ENCODE measurements around the gene MAST1. TPM values are rescaled to one million over a fixed set of nuclear protein-coding genes. Genes with fewer than 3 reads are reported as not detected.

MAST1 gene
- total RNA-seq, 1 experiment from 2014 or later: 0.91 TPM

DNA sequence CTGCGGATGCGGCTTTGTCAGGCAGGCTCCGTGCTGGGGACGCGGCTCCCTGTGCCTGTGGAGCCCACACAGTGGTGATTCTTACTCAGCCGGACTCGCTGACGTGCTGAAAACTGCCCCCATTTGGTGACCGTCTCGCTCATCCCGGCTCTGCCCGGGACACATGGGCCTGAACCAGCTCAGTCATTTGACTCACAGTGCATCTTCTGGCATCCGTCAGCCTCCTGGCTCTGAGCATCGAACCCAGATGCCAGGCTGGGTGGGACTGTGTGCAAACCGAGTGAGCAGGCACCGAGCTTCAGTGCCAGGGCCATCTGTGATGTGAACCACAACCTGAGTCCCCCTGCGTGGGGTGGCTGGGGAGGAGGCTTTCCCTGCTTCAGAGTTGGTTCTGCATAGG, 58.1 kb downstream of the MAST1 start:
- H3K9me3 Mint-ChIP-seq (ENCODE audit: unreplicated experiment): no peaks in the 10 kb centered on the region
- BruUV-seq (replicated peaks): no TSS peak

DNA sequence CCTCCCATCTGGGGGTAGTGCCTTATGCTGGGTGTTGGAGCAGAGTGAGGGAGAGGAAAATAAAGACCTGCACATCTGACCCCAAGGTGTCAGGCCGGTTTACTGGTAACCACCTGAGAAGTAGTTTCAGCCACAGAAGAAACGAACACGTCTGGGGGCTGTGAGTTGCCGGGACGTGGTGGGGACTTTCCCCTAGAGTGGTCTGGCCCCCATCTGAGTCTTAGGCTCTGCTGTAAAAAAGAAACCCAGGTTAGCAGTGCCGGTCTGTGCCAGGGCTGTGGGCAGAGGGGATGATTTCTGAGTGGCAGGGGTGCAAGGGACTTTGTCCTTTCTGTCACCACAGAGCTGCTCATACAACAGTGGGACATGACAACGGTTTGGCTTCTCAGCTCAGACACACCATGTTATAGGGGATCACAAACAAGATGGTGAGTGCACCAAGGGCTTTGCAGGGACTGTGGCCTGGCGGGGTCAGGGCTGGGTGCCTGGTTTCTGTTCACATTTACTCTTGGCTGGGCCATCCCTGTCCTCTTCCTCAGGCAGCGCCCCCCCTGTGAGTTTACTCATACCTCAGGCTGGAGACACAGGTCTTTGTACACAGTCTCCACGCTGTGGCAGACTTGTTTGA, 61.7 kb downstream of the MAST1 start:
- H3K4me3 Mint-ChIP-seq (ENCODE audit: unreplicated experiment): no peak overlapping the region
- H3K36me3 Mint-ChIP-seq (ENCODE audit: insufficient read depth, unreplicated experiment): no peaks in the 10 kb centered on the region
- no peaks in the 10 kb centered on the region for H3K9me3 Mint-ChIP-seq (ENCODE audit: unreplicated experiment)
- POLR2A ChIA-PET: no interaction called here
- H3K27ac Mint-ChIP-seq (ENCODE audit: unreplicated experiment): no peak overlapping the region
- H3K4me3 ChIP-seq (ENCODE audit: low read depth, low read length): no peak overlapping the region
- DNase-seq: no peak
- TF ChIP-seq, protein P1, sequence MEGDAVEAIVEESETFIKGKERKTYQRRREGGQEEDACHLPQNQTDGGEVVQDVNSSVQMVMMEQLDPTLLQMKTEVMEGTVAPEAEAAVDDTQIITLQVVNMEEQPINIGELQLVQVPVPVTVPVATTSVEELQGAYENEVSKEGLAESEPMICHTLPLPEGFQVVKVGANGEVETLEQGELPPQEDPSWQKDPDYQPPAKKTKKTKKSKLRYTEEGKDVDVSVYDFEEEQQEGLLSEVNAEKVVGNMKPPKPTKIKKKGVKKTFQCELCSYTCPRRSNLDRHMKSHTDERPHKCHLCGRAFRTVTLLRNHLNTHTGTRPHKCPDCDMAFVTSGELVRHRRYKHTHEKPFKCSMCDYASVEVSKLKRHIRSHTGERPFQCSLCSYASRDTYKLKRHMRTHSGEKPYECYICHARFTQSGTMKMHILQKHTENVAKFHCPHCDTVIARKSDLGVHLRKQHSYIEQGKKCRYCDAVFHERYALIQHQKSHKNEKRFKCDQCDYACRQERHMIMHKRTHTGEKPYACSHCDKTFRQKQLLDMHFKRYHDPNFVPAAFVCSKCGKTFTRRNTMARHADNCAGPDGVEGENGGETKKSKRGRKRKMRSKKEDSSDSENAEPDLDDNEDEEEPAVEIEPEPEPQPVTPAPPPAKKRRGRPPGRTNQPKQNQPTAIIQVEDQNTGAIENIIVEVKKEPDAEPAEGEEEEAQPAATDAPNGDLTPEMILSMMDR (IDR thresholded peaks at IDR 0.05; ENCODE audit: insufficient read depth in 1 of 2, low read depth in 1 of 2, low read length in 1 of 2, severe bottlenecking in 1 of 2, unreplicated experiment in 1 of 2): no peak
- no TSS peak for BruUV-seq (replicated peaks)
- no peaks in the 10 kb centered on the region for H3K27me3 ChIP-seq (replicated peaks; ENCODE audit: control insufficient read depth, insufficient read depth, low read length)
- H3K4me1 ChIP-seq: no peaks in the 10 kb centered on the region
- no peaks in the 10 kb centered on the region for H3K4me1 Mint-ChIP-seq (ENCODE audit: low read depth, unreplicated experiment)
- CTCF ChIA-PET: interaction anchor here (1.4 kb wide), 1 partner anchor 9 kb away, joined by 4 read pairs; the partner anchor contains the start of gene GCDH
- no peaks in the 10 kb centered on the region; the same call in none of the 2 replicates for H3K36me3 ChIP-seq (ENCODE audit: control insufficient read depth, insufficient read depth, low read length)
- no peaks in the 10 kb centered on the region for H3K9me3 ChIP-seq
- H3K27me3 Mint-ChIP-seq (ENCODE audit: insufficient read depth, unreplicated experiment): no peaks in the 10 kb centered on the region
- intact Hi-C loops (cut with micrococcal nuclease; ENCODE audit: unreplicated experiment): no loop called here

More for the DNA sequence above, 58.1 kb downstream of the MAST1 start:
- Histone ChIP-seq H3K4me3 (ENCODE audit: low read depth, low read length) (no peak overlapping the region), H3K4me1 (no peaks in the 10 kb centered on the region), H3K36me3 (ENCODE audit: control insufficient read depth, insufficient read depth, low read length) (no peaks in the 10 kb centered on the region; the same call in none of the 2 replicates), H3K27me3 (replicated peaks; ENCODE audit: control insufficient read depth, insufficient read depth, low read length) (no peaks in the 10 kb centered on the region), H3K9me3 (no peaks in the 10 kb centered on the region)
- TF ChIP-seq, protein P1 (IDR thresholded peaks at IDR 0.05; ENCODE audit: insufficient read depth in 1 of 2, low read depth in 1 of 2, low read length in 1 of 2, severe bottlenecking in 1 of 2, unreplicated experiment in 1 of 2): no peak
- CTCF ChIA-PET: no interaction called here
- POLR2A ChIA-PET: interaction anchor here (0.6 kb wide), 1 partner anchor 61 kb away, joined by 6 read pairs; no protein-coding TSS in a partner anchor
- H3K4me1 Mint-ChIP-seq (ENCODE audit: low read depth, unreplicated experiment): no peaks in the 10 kb centered on the region
- H3K4me3 Mint-ChIP-seq (ENCODE audit: unreplicated experiment): no peak overlapping the region
- H3K36me3 Mint-ChIP-seq (ENCODE audit: insufficient read depth, unreplicated experiment): peaks cover 13% of the 10 kb centered on the region
- H3K27ac Mint-ChIP-seq (ENCODE audit: unreplicated experiment): no peak overlapping the region
- no peak for DNase-seq
- H3K27me3 Mint-ChIP-seq (ENCODE audit: insufficient read depth, unreplicated experiment): no peaks in the 10 kb centered on the region
- intact Hi-C loops (cut with micrococcal nuclease; ENCODE audit: unreplicated experiment): no loop called here

DNA sequence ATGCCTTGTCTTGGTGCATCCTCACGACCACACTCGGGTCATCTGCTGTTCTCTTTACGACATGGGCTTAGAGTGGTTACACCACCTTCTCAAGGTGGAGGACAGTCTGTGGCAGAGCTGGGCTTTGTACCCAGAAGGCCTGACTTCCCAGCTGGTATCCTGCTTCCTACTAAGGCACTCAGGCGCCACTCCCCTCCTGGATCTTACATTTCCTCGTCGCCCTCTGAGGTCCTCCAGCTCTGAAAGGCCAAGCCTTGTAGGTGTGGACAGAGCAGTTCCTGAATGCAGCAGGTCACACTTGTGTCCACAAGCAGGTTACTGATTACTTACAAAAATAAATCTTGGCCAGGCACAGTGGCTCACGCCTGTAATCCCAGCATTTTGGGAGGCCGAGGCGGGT, 68.9 kb downstream of the MAST1 start:
- Mint-ChIP-seq H3K4me1 (ENCODE audit: low read depth, unreplicated experiment) (peaks cover 4% of the 10 kb centered on the region), H3K4me3 (ENCODE audit: unreplicated experiment) (no peak overlapping the region), H3K27me3 (ENCODE audit: insufficient read depth, unreplicated experiment) (no peaks in the 10 kb centered on the region), H3K9me3 (ENCODE audit: unreplicated experiment) (no peaks in the 10 kb centered on the region), H3K27ac (ENCODE audit: unreplicated experiment) (no peak overlapping the region), H3K36me3 (ENCODE audit: insufficient read depth, unreplicated experiment) (no peaks in the 10 kb centered on the region)
- DNase-seq: no peak
- POLR2A ChIA-PET: interaction anchor here (0.6 kb wide), 2 partner anchors 39 to 239 kb away, joined by 3 to 5 read pairs; partner anchors contain the start of gene RAD23A
- Histone ChIP-seq H3K4me3 (ENCODE audit: low read depth, low read length) (no peak overlapping the region), H3K9me3 (no peaks in the 10 kb centered on the region), H3K36me3 (ENCODE audit: control insufficient read depth, insufficient read depth, low read length) (no peaks in the 10 kb centered on the region), H3K4me1 (no peaks in the 10 kb centered on the region), H3K27me3 (replicated peaks; ENCODE audit: control insufficient read depth, insufficient read depth, low read length) (no peaks in the 10 kb centered on the region)
- BruUV-seq (replicated peaks): no TSS peak
- intact Hi-C loops (cut with micrococcal nuclease; ENCODE audit: unreplicated experiment): no loop called here
- CTCF ChIA-PET: no interaction called here
- TF ChIP-seq, protein P1 (IDR thresholded peaks at IDR 0.05; ENCODE audit: insufficient read depth in 1 of 2, low read depth in 1 of 2, low read length in 1 of 2, severe bottlenecking in 1 of 2, unreplicated experiment in 1 of 2): no peak
